H1 (cell line): ENCODE data around the gene NAXE. TPM values are rescaled to one million over a fixed set of nuclear protein-coding genes. Genes with fewer than 3 reads are reported as not detected.

Source experiments
- CTCF ChIA-PET: fragments of 300-600 bp; sonication (Branson Sonifier 250); formaldehyde crosslinking; loops from one replicate; lab custom pipeline; 2021; ENCODE audit not compliant: partially characterized antibody; lab: Charles Lee
- POLR2A ChIA-PET: fragments of 300-600 bp; sonication (Branson Sonifier 250); formaldehyde crosslinking; loops from one replicate; lab custom pipeline; 2021; ENCODE audit warnings: inconsistent platforms; ENCODE audit not compliant: partially characterized antibody; lab: Charles Lee
- DNase-seq, 2 experiments: peaks; one replicate each; pipeline versions ENCODE4 v3.0.0 to v3.0.0-alpha.2; 2010 to 2022; ENCODE audit warnings: low spot score in 2 of 2, low read depth in 1 of 2, mixed read lengths in 1 of 2
- FAIRE-seq: peaks from 2 replicates; lab custom pipeline; 2011; peaks lifted over from hg19 to GRCh38; lab: Jason Lieb, UNC
- H2AFZ ChIP-seq: 2 replicates; pipeline ENCODE4 v1.8.1; 2012; ENCODE audit warnings: low read length, inconsistent platforms
- H2AK5ac ChIP-seq: 2 replicates; pipeline ENCODE4 v1.6.1; 2013; ENCODE audit warnings: low read depth, low read length
- H2BK120ac ChIP-seq: replicated peaks from 2 replicates; pipeline ENCODE3; 2013; ENCODE audit warnings: low read depth, low read length, inconsistent platforms
- H2BK12ac ChIP-seq: 2 replicates; pipeline ENCODE4 v1.6.1; 2013; ENCODE audit warnings: low read depth, low read length
- H2BK15ac ChIP-seq: 2 replicates; pipeline ENCODE4 v1.6.1; 2013; ENCODE audit warnings: low read length
- H2BK20ac ChIP-seq: 2 replicates; pipeline ENCODE4 v1.6.1; 2013; ENCODE audit warnings: low read length
- H2BK5ac ChIP-seq: 2 replicates; pipeline ENCODE4 v1.6.1; 2013; ENCODE audit warnings: low read depth, low read length
- H3K14ac ChIP-seq: 2 replicates; pipeline ENCODE4 v1.6.1; 2013; ENCODE audit warnings: inconsistent platforms; ENCODE audit not compliant: insufficient read length
- H3K18ac ChIP-seq: 2 replicates; pipeline ENCODE4 v1.6.1; 2013; ENCODE audit warnings: low read length; ENCODE audit errors: extremely low read depth
- H3K23ac ChIP-seq: 2 replicates; pipeline ENCODE4 v1.6.1; 2013; ENCODE audit warnings: inconsistent platforms; ENCODE audit not compliant: insufficient read length
- H3K23me2 ChIP-seq: 2 replicates; pipeline ENCODE4 v1.6.1; 2013; ENCODE audit warnings: low read depth, low read length
- H3K27ac ChIP-seq: 2 replicates; pipeline ENCODE4 v1.6.1; 2011; ENCODE audit warnings: low read depth, low read length, inconsistent platforms
- H3K27me3 ChIP-seq, 4 experiments: replicated peaks in 1 of 4; 1 replicate in 1 of 4; 2 replicates in 3 of 4; pipeline versions ENCODE4 v1.6.1 to v1.8.1; 2011 to 2013; ENCODE audit warnings: low read length in 3 of 4, mild to moderate bottlenecking in 3 of 4, inconsistent platforms in 2 of 4, mixed read lengths in 2 of 4, moderate library complexity in 1 of 4; ENCODE audit not compliant: control insufficient read depth in 3 of 4, insufficient read depth in 3 of 4; ENCODE audit errors: extremely low read depth in 1 of 4
- H3K36me3 ChIP-seq, 4 experiments: 2 replicates each; pipeline versions ENCODE4 v1.6.1 to v1.8.1; 2011 to 2013; ENCODE audit warnings: mild to moderate bottlenecking in 4 of 4, low read length in 3 of 4, moderate library complexity in 2 of 4, control low read depth in 1 of 4, inconsistent platforms in 1 of 4; ENCODE audit not compliant: insufficient read depth in 4 of 4, control insufficient read depth in 2 of 4
- H3K4ac ChIP-seq: replicated peaks from 2 replicates; pipeline ENCODE3; 2013; ENCODE audit warnings: low read length, low read depth, mixed read lengths, inconsistent platforms; ENCODE audit not compliant: insufficient read length
- H3K4me1 ChIP-seq, 4 experiments: replicated peaks in 1 of 4; 1 replicate in 1 of 4; 2 replicates in 3 of 4; pipeline versions ENCODE4 v1.6.1 to v1.8.1; 2011 to 2013; ENCODE audit warnings: low read length in 3 of 4, inconsistent platforms in 2 of 4, mixed read lengths in 1 of 4; ENCODE audit not compliant: insufficient read depth in 4 of 4, control insufficient read depth in 3 of 4
- H3K4me2 ChIP-seq, 2 experiments: 2 replicates each; pipeline versions ENCODE4 v1.6.1 to v1.8.1; 2011 to 2013; ENCODE audit warnings: low read depth in 2 of 2, low read length in 2 of 2, control low read depth in 1 of 2, inconsistent platforms in 1 of 2, mild to moderate bottlenecking in 1 of 2; ENCODE audit not compliant: insufficient read depth in 1 of 2
- H3K4me3 ChIP-seq, 4 experiments: fragments of 200-600, 300-600 bp in 1 of 4; sonication (generic), shearing (Covaris generic), sonication (Bioruptor Twin) in 1 of 4; 2 replicates each; pipeline versions ENCODE4 v1.5.1 to v1.8.1; 2011 to 2016; ENCODE audit warnings: low read length in 4 of 4, low read depth in 3 of 4, control low read depth in 2 of 4, inconsistent platforms in 2 of 4, mild to moderate bottlenecking in 2 of 4, mixed read lengths in 1 of 4, moderate library complexity in 1 of 4; ENCODE audit not compliant: insufficient read depth in 2 of 4; ENCODE audit errors: extremely low read depth in 1 of 4
- H3K56ac ChIP-seq: replicated peaks from 2 replicates; pipeline ENCODE3; 2013; ENCODE audit warnings: low read depth, mild to moderate bottlenecking, mixed read lengths, low read length, inconsistent platforms; ENCODE audit not compliant: insufficient read length
- H3K79me1 ChIP-seq: 2 replicates; pipeline ENCODE4 v1.6.1; 2013; ENCODE audit warnings: low read depth, low read length, control low read depth
- H3K79me2 ChIP-seq, 2 experiments: 2 replicates each; pipeline versions ENCODE4 v1.6.1 to v1.8.1; 2012 to 2013; ENCODE audit warnings: low read length in 2 of 2, mild to moderate bottlenecking in 2 of 2, inconsistent platforms in 1 of 2; ENCODE audit not compliant: insufficient read depth in 2 of 2, control insufficient read depth in 1 of 2
- H3K9ac ChIP-seq, 4 experiments: replicated peaks in 1 of 4; 1 replicate in 1 of 4; 2 replicates in 3 of 4; pipeline versions ENCODE4 v1.6.1 to v1.8.1; 2011 to 2013; ENCODE audit warnings: low read depth in 3 of 4, low read length in 3 of 4, control low read depth in 2 of 4, mild to moderate bottlenecking in 2 of 4, moderate library complexity in 2 of 4, inconsistent platforms in 1 of 4; ENCODE audit errors: extremely low read depth in 1 of 4
- H3K9me3 ChIP-seq, 2 experiments: 2 replicates each; pipeline versions ENCODE4 v1.6.1 to v1.8.1; 2012 to 2013; ENCODE audit warnings: mild to moderate bottlenecking in 2 of 2, moderate library complexity in 2 of 2, control low read depth in 1 of 2, inconsistent platforms in 1 of 2, low read depth in 1 of 2, low read length in 1 of 2, mixed read lengths in 1 of 2; ENCODE audit not compliant: insufficient read depth in 2 of 2
- H4K20me1 ChIP-seq, 2 experiments: replicated peaks in 1 of 2; 2 replicates each; pipeline versions ENCODE3 to v1.8.1; 2011 to 2013; ENCODE audit warnings: inconsistent platforms in 2 of 2, low read length in 2 of 2, mild to moderate bottlenecking in 1 of 2; ENCODE audit not compliant: insufficient read depth in 2 of 2, control insufficient read depth in 1 of 2
- H4K5ac ChIP-seq: 2 replicates; pipeline ENCODE4 v1.6.1; 2013; ENCODE audit warnings: low read length, low read depth, mixed read lengths, inconsistent platforms; ENCODE audit not compliant: insufficient read length
- H4K8ac ChIP-seq: 2 replicates; pipeline ENCODE4 v1.8.0; 2013; ENCODE audit warnings: mild to moderate bottlenecking, moderate library complexity, low read length, inconsistent platforms; ENCODE audit not compliant: insufficient read depth; ENCODE audit errors: extremely low read depth
- H4K91ac ChIP-seq: replicated peaks from 2 replicates; pipeline ENCODE3; 2013; ENCODE audit warnings: low read length, mixed read lengths, inconsistent platforms; ENCODE audit not compliant: insufficient read length
- CTCF ChIP-seq, 3 experiments: IDR thresholded peaks; 1 replicate in 2 of 3; 2 replicates in 1 of 3; pipeline versions ENCODE4 v1.5.1 to v1.6.1; 2011; ENCODE audit warnings: low read length in 3 of 3, mild to moderate bottlenecking in 3 of 3, inconsistent platforms in 2 of 3, low read depth in 1 of 3, moderate library complexity in 1 of 3; ENCODE audit not compliant: insufficient read depth in 1 of 3; ENCODE audit errors: control extremely low read depth in 1 of 3
- PHF8 ChIP-seq: fragments of 200-600 bp; sonication (generic); conservative IDR thresholded peaks from 2 replicates; pipeline ENCODE4 v1.7.1; 2012; ENCODE audit warnings: low read depth, mild to moderate bottlenecking, inconsistent platforms, low read length, moderate library complexity
- TAF1 ChIP-seq: IDR thresholded peaks from 2 replicates; pipeline ENCODE4 v1.6.1; 2011; ENCODE audit warnings: mild to moderate bottlenecking, low read depth, low read length
- WGBS, 2 experiments: shearing (Covaris generic) in 1 of 2; methylation state at CpG; one replicate each; pipeline versions ENCODE4 v1.1.6 to v1.1.7; 2013 to 2015; ENCODE audit warnings: low lambda C conversion rate in 2 of 2, mixed read lengths in 2 of 2, inconsistent platforms in 1 of 2, low coverage in 1 of 2, missing lambda C conversion rate in 1 of 2; ENCODE audit not compliant: insufficient replicate concordance in 2 of 2, insufficient coverage in 1 of 2, insufficient read length in 1 of 2; ENCODE audit errors: extremely low coverage in 1 of 2, missing lambda C conversion rate in 1 of 2; 5-methylcytosine and 5-hydroxymethylcytosine counted together
- polyA plus RNA-seq, 7 experiments: library from polyadenylated mRNA; depleted of rRNA in 3 of 7; stranded (reverse) in 5 of 7; unstranded in 2 of 7; fragments of >200 nt in 5 of 7; fragments of 200-250 nt in 2 of 7; gene quantifications; 1 replicate in 5 of 7; 2 replicates in 1 of 7; 4 replicates in 1 of 7; pipeline versions ENCODE4 v1.2.1 to v1.2.3, GENCODE V29; 2011 to 2013; ENCODE audit warnings: missing spikeins in 2 of 7, mixed read lengths in 2 of 7
- total RNA-seq: library from RNA; stranded (reverse); fragmentation: NEBNext Ultra II Directional; extraction: Animal tissue kit (Norgen Biotek cat#: 25700); gene quantifications from 2 replicates; pipeline ENCODE4 v1.2.1, GENCODE V29; 2021

NAXE gene
- total and polyA plus RNA-seq, 2 of the 8 experiments (the other 6 are each of a cell fraction or from before 2014, with no cell fraction given): 73.1 to 74.3 TPM

GRCh38 chr1:156623946-156624813 is 32.6 kb downstream of the NAXE start:
- Histone ChIP-seq H3K4ac (peak overlapping the region; percentile 91), H2BK12ac (peak overlapping the region; percentile 92; the same call in 1 of the 2 replicates), H3K23ac (no peak overlapping the region), H3K23me2 (peaks cover 20% of the 10 kb centered on the region; the same call in 1 of the 2 replicates), H2BK5ac (peak overlapping the region; percentile 39; the same call in 1 of the 2 replicates), H2BK20ac (0 out of 2 replicates have a peak overlapping the region, but pooled peaks have one; percentile 18), H3K4me3 (peak overlapping the region; percentile 33 to 71 (median 48)), H3K4me1 (peaks cover 0 to 9% (median 2%) of the 10 kb centered on the region in 4 experiments; a peak in 5 of 7 replicates), H4K8ac (peak overlapping the region; percentile 84), H3K36me3 (no peaks in the 10 kb centered on the region; a peak in 1 of 8 replicates), H3K27ac (no peak overlapping the region), H3K27me3 (peaks cover 31 to 60% (median 45%) of the 10 kb centered on the region in 4 experiments), H3K79me1 (no peaks in the 10 kb centered on the region), H2BK15ac (peak overlapping the region; percentile 65; the same call in 1 of the 2 replicates), H4K20me1 (peaks cover 0 to 1% of the 10 kb centered on the region in 2 experiments), H2AFZ (peak overlapping the region; percentile 20; the same call in 1 of the 2 replicates), H2BK120ac (no peak overlapping the region), H3K9ac (peak overlapping the region in 1 of 4 experiments; percentile 14; a peak in 2 of 7 replicates), H2AK5ac (no peak overlapping the region), H3K14ac (no peak overlapping the region), H3K4me2 (peak overlapping the region; percentile 81 to 99), H4K91ac (peak overlapping the region; percentile 5), H3K9me3 (no peaks in the 10 kb centered on the region), H3K56ac (no peak overlapping the region), H3K79me2 (no peaks in the 10 kb centered on the region), H4K5ac (no peak overlapping the region), H3K18ac (peak overlapping the region; percentile 78)
- peak in 1 of 2 experiments; percentile 87 for DNase-seq
- 3% methylated on average over 73 of the region's 87 CpGs; no CpG with 5 or more reads in 1 of the 2 experiments for WGBS, 2 experiments
- no peak for FAIRE-seq
- POLR2A ChIA-PET: interaction anchor here (0.6 to 5.8 kb wide), 18 partner anchors 16 to 167 kb away, joined by 3 to 46 read pairs (median 4); partner anchors contain the start of genes BCAN, NAXE and NES
- CTCF ChIA-PET: interaction anchor here (0.6 to 43.0 kb wide), 33 partner anchors 11 to 301 kb away, joined by 3 to 868 read pairs (median 4); partner anchors contain the start of genes BCAN, CRABP2, GPATCH4 and ISG20L2
- TF ChIP-seq TAF1 (peak; percentile 55), PHF8 (peak; percentile 29; the same call in 1 of the 2 replicates), CTCF (IDR thresholded peaks at IDR 0.05; ENCODE audit: control extremely low read depth in 1 of 3, insufficient read depth in 1 of 3, low read depth in 1 of 3, low read length in 3 of 3) (peak; percentile 54 to 62 (median 61))
